ENCODE data around the gene ZCCHC17. TPM values are rescaled to one million over a fixed set of nuclear protein-coding genes. Genes with fewer than 3 reads are reported as not detected.
"Not testable (repeated sequence)": the region's sequence is repeated elsewhere in the genome, so short reads cannot be mapped to it uniquely, and the experiment has no call there.

The ZCCHC17 gene
- total RNA-seq, 1 experiment from 2014 or later: 63.4 TPM

- DNase-seq (ENCODE audit: low read depth): no peak
Observed at GRCh38 chr1:31370565-31370964, 73.7 kb downstream of the ZCCHC17 start.

- no peak for DNase-seq (ENCODE audit: low read depth)
Observed at GRCh38 chr1:31371121-31371959, 74.5 kb downstream of the ZCCHC17 start.

GRCh38 chr1:31372051-31372450, 75.2 kb downstream of the ZCCHC17 start:
- DNase-seq (ENCODE audit: low read depth): no peak

GRCh38 chr1:31372751-31373055, 75.9 kb downstream of the ZCCHC17 start:
- DNase-seq (ENCODE audit: low read depth): no peak

- peak; percentile 73 for DNase-seq (ENCODE audit: low read depth)
Observed at GRCh38 chr1:31373056-31373896, 76.4 kb downstream of the ZCCHC17 start, which contains the start of gene FABP3. Gene FABP3, minus strand, starts transcription at chr1:31373076. Its CDS starts 62 bp downstream, at chr1:31373014.

GRCh38 chr1:31373897-31374486, 77.2 kb downstream of the ZCCHC17 start:
- DNase-seq (ENCODE audit: low read depth): no peak

GRCh38 chr1:31374511-31375196, 77.8 kb downstream of the ZCCHC17 start:
- DNase-seq (ENCODE audit: low read depth): peak; percentile 33

GRCh38 chr1:31376375-31377134, 79.7 kb downstream of the ZCCHC17 start:
- DNase-seq (ENCODE audit: low read depth): peak; percentile 95

- DNase-seq (ENCODE audit: low read depth): no peak
Observed at GRCh38 chr1:31377364-31377863, 80.6 kb downstream of the ZCCHC17 start.

GRCh38 chr1:31378001-31378400, 81.2 kb downstream of the ZCCHC17 start:
- no peak for DNase-seq (ENCODE audit: low read depth)

GRCh38 chr1:31380181-31380580, 83.3 kb downstream of the ZCCHC17 start:
- DNase-seq (ENCODE audit: low read depth): no peak

- no peak for DNase-seq (ENCODE audit: low read depth)
Observed at GRCh38 chr1:31381394-31382294, 84.8 kb downstream of the ZCCHC17 start.

GRCh38 chr1:31382379-31382989, 85.7 kb downstream of the ZCCHC17 start:
- DNase-seq (ENCODE audit: low read depth): no peak

GRCh38 chr1:31383967-31384366, 87.1 kb downstream of the ZCCHC17 start:
- no peak for DNase-seq (ENCODE audit: low read depth)

GRCh38 chr1:31386576-31387243, 89.9 kb downstream of the ZCCHC17 start:
- not testable (repeated sequence) for DNase-seq (ENCODE audit: low read depth)

GRCh38 chr1:31387612-31388011, 90.8 kb downstream of the ZCCHC17 start:
- DNase-seq (ENCODE audit: low read depth): no peak

GRCh38 chr1:31389616-31390015, 92.8 kb downstream of the ZCCHC17 start:
- DNase-seq (ENCODE audit: low read depth): no peak

- no peak for DNase-seq (ENCODE audit: low read depth)
Observed at GRCh38 chr1:31390071-31390470, 93.2 kb downstream of the ZCCHC17 start.

- DNase-seq (ENCODE audit: low read depth): no peak
Observed at GRCh38 chr1:31393463-31393862, 96.6 kb downstream of the ZCCHC17 start.

All from RPMI7951 (cell line).